ENCODE measurements around the gene HECA. TPM values are rescaled to one million over a fixed set of nuclear protein-coding genes. Genes with fewer than 3 reads are reported as not detected.
A peak's percentile ranks its signal among the peaks of the same experiment; 100 is the strongest.

Gene HECA
- total and polyA plus RNA-seq, 2 of the 8 experiments (the other 6 are each of a cell fraction or from before 2014, with no cell fraction given) = 2.4 to 9.2 TPM

DNA sequence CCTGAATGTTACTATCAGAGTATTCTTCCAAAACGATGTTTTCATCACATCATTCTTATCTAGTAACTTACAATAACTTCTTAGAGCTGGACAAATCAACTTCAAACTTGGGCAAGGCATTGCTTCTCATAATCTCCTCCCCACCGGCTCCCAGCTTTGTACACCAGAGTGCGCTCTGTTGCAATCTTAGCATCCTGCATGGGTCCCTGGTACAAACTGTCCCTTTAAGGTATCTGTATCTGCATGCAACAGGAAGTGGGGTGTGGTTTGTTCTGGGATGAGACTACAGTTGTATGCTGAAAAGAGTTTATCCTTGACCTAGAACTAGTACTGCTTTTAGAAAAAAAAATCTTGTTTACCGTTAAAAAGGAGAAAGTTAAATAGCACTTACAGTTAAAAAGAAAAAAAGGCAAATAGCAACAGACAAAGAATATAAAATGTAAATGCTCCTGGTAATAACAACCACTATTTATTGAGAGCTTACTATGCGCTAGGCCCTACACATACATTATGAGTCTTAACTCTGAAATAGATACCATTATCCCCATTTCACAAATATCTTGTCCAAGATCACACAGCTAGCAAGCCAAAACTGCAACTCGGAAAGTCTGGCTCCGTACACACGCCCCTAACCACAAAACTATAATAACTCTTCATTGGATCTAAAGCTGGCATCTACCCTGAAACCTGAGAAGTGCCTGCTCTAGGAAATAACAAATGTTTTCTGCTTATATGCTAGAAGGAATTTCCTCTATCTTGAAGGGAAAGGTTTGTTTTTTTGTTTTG is 9.8 kb upstream of the HECA start:
- Histone ChIP-seq H4K5ac (ENCODE audit: insufficient read length, low read depth, low read length) (no peak overlapping the region), H3K14ac (ENCODE audit: insufficient read length) (no peak overlapping the region), H3K56ac (replicated peaks; ENCODE audit: insufficient read length, low read depth, low read length) (no peak overlapping the region), H3K79me1 (ENCODE audit: low read depth, low read length) (no peaks in the 10 kb centered on the region), H3K18ac (ENCODE audit: extremely low read depth, low read length) (no peak overlapping the region), H3K4me1 (replicated peaks in 1 of 4; ENCODE audit: control insufficient read depth in 3 of 4, insufficient read depth in 4 of 4, low read length in 3 of 4) (no peaks in the 10 kb centered on the region), H3K9ac (replicated peaks in 1 of 4; ENCODE audit: extremely low read depth in 1 of 4, low read depth in 3 of 4, low read length in 3 of 4) (no peak overlapping the region), H3K23ac (ENCODE audit: insufficient read length) (no peak overlapping the region), H3K4ac (replicated peaks; ENCODE audit: insufficient read length, low read depth, low read length) (no peak overlapping the region), H3K36me3 (ENCODE audit: control insufficient read depth in 2 of 4, insufficient read depth in 4 of 4, low read length in 3 of 4) (no peaks in the 10 kb centered on the region), H2BK15ac (ENCODE audit: low read length) (no peak overlapping the region), H2AFZ (ENCODE audit: low read length) (no peak overlapping the region), H2BK120ac (replicated peaks; ENCODE audit: low read depth, low read length) (no peak overlapping the region), H3K27me3 (replicated peaks in 1 of 4; ENCODE audit: control insufficient read depth in 3 of 4, extremely low read depth in 1 of 4, insufficient read depth in 3 of 4, low read length in 3 of 4) (no peaks in the 10 kb centered on the region), H2BK12ac (ENCODE audit: low read depth, low read length) (no peak overlapping the region), H3K9me3 (ENCODE audit: insufficient read depth in 2 of 2, low read depth in 1 of 2, low read length in 1 of 2) (0 out of 4 replicates have a peak, but pooled peaks cover 0 to under 1% of the 10 kb centered on the region in 2 experiments), H2BK5ac (ENCODE audit: low read depth, low read length) (no peak overlapping the region), H3K79me2 (ENCODE audit: control insufficient read depth in 1 of 2, insufficient read depth in 2 of 2, low read length in 2 of 2) (no peaks in the 10 kb centered on the region), H2BK20ac (ENCODE audit: low read length) (no peak overlapping the region), H4K20me1 (replicated peaks in 1 of 2; ENCODE audit: control insufficient read depth in 1 of 2, insufficient read depth in 2 of 2, low read length in 2 of 2) (no peaks in the 10 kb centered on the region), H2AK5ac (ENCODE audit: low read depth, low read length) (no peak overlapping the region), H3K23me2 (ENCODE audit: low read depth, low read length) (no peaks in the 10 kb centered on the region), H3K4me2 (ENCODE audit: insufficient read depth in 1 of 2, low read depth in 2 of 2, low read length in 2 of 2) (no peak overlapping the region), H3K4me3 (ENCODE audit: extremely low read depth in 1 of 4, insufficient read depth in 2 of 4, low read depth in 3 of 4, low read length in 4 of 4) (no peak overlapping the region), H3K27ac (ENCODE audit: low read depth, low read length) (no peak overlapping the region), H4K91ac (replicated peaks; ENCODE audit: insufficient read length, low read length) (no peak overlapping the region), H4K8ac (ENCODE audit: extremely low read depth, insufficient read depth, low read length) (no peak overlapping the region)
- FAIRE-seq (peak; percentile 71), DNase-seq (ENCODE audit: low read depth in 1 of 2, low spot score in 2 of 2) (no peak)
- POLR2A ChIA-PET (ENCODE audit: partially characterized antibody) = interaction anchor here (1.3 kb wide), 1 partner anchor 9 kb away, joined by 5 read pairs; the partner anchor contains the start of gene HECA
- no peak for TF ChIP-seq POU5F1 (IDR thresholded peaks at IDR 0.05; ENCODE audit: low read depth, low read length)
- peak; percentile 69 to 81 for TF ChIP-seq RAD21 (IDR thresholded peaks at IDR 0.05 in 1 of 2, conservative IDR thresholded peaks at IDR 0.05 in 1 of 2; ENCODE audit: low read depth in 2 of 2, low read length in 2 of 2)
- no peak for TF ChIP-seq TAF7 (optimal IDR thresholded peaks at IDR 0.05; ENCODE audit: borderline replicate concordance, low read depth, low read length)
- TF ChIP-seq CEBPB (IDR thresholded peaks at IDR 0.05; ENCODE audit: low read depth, low read length) = peak; percentile 54; the same call in 1 of the 2 replicates
- TF ChIP-seq, protein P1, sequence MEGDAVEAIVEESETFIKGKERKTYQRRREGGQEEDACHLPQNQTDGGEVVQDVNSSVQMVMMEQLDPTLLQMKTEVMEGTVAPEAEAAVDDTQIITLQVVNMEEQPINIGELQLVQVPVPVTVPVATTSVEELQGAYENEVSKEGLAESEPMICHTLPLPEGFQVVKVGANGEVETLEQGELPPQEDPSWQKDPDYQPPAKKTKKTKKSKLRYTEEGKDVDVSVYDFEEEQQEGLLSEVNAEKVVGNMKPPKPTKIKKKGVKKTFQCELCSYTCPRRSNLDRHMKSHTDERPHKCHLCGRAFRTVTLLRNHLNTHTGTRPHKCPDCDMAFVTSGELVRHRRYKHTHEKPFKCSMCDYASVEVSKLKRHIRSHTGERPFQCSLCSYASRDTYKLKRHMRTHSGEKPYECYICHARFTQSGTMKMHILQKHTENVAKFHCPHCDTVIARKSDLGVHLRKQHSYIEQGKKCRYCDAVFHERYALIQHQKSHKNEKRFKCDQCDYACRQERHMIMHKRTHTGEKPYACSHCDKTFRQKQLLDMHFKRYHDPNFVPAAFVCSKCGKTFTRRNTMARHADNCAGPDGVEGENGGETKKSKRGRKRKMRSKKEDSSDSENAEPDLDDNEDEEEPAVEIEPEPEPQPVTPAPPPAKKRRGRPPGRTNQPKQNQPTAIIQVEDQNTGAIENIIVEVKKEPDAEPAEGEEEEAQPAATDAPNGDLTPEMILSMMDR (IDR thresholded peaks at IDR 0.05; ENCODE audit: control extremely low read depth in 1 of 3, insufficient read depth in 1 of 3, low read depth in 1 of 3, low read length in 3 of 3) = peak; percentile 47 to 64 (median 54)
- TF ChIP-seq EP300 (IDR thresholded peaks at IDR 0.05; ENCODE audit: borderline replicate concordance in 1 of 2, low read depth in 2 of 2, low read length in 2 of 2) = no peak
- 75% methylated on average over 8 of the region's 8 CpGs; no CpG with 5 or more reads in 1 of the 2 experiments for WGBS, 2 experiments (ENCODE audit: extremely low coverage in 1 of 2, insufficient coverage in 1 of 2, insufficient read length in 1 of 2, insufficient replicate concordance in 2 of 2, low coverage in 1 of 2, low lambda C conversion rate in 2 of 2, missing lambda C conversion rate in 1 of 2)
- CTCF ChIA-PET (ENCODE audit: partially characterized antibody) = interaction anchor here (0.7 to 2.7 kb wide), 15 partner anchors 9 to 476 kb away, joined by 3 to 13 read pairs (median 3); no protein-coding TSS in a partner anchor
